IMR-90 (cell line): ENCODE results near the gene TMEM184B.

Experiments
- BHLHE40 ChIP-seq: fragments of 150-350 bp; IDR thresholded peaks from 2 replicates; pipeline ENCODE4 v1.6.1; 2016; ENCODE audit warnings: mild to moderate bottlenecking, low read depth, low read length
- CEBPB ChIP-seq: IDR thresholded peaks from 2 replicates; pipeline ENCODE4 v1.6.1; 2012; ENCODE audit warnings: low read depth, low read length, improper control_type of control experiment
- CHD1 ChIP-seq: IDR thresholded peaks from 2 replicates; pipeline ENCODE4 v1.6.1; 2012; ENCODE audit warnings: low read depth, low read length, improper control_type of control experiment
- FOS ChIP-seq: fragments of 150-350 bp; IDR thresholded peaks from 2 replicates; pipeline ENCODE4 v1.6.1; 2016; ENCODE audit warnings: low read depth, low read length
- MAFK ChIP-seq: IDR thresholded peaks from 2 replicates; pipeline ENCODE4 v1.6.1; 2012; ENCODE audit warnings: low read depth, low read length, improper control_type of control experiment
- MAZ ChIP-seq: IDR thresholded peaks from 2 replicates; pipeline ENCODE4 v1.6.1; 2012; ENCODE audit warnings: low read depth, mild to moderate bottlenecking, low read length, improper control_type of control experiment, moderate library complexity, borderline replicate concordance
- MXI1 ChIP-seq: IDR thresholded peaks from 2 replicates; pipeline ENCODE4 v1.6.1; 2012; ENCODE audit warnings: low read depth, mild to moderate bottlenecking, low read length, moderate library complexity, borderline replicate concordance
- POLR2A ChIP-seq: IDR thresholded peaks from 2 replicates; pipeline ENCODE4 v1.6.1; 2012; ENCODE audit warnings: mild to moderate bottlenecking, low read depth, low read length
- RAD21 ChIP-seq: IDR thresholded peaks from 2 replicates; pipeline ENCODE4 v1.6.1; 2012; ENCODE audit warnings: low read length, improper control_type of control experiment
- RCOR1 ChIP-seq: IDR thresholded peaks from 2 replicates; pipeline ENCODE4 v1.6.1; 2012; ENCODE audit warnings: mild to moderate bottlenecking, low read length, improper control_type of control experiment; ENCODE audit not compliant: insufficient replicate concordance
- RFX5 ChIP-seq: IDR thresholded peaks from 2 replicates; pipeline ENCODE4 v1.8.0; 2012; ENCODE audit warnings: low read depth, mild to moderate bottlenecking, low read length, moderate library complexity
- TF ChIP-seq, protein P1 (sequence below): conservative IDR thresholded peaks from 2 replicates; pipeline ENCODE4 v1.5.1; 2012; ENCODE audit warnings: mild to moderate bottlenecking, low read depth, low read length, improper control_type of control experiment
- TF ChIP-seq, protein P2 (sequence below): fragments of 150-350 bp; IDR thresholded peaks from 2 replicates; pipeline ENCODE4 v1.6.1; 2016; ENCODE audit warnings: low read depth, mild to moderate bottlenecking, low read length, moderate library complexity, borderline replicate concordance
- TF ChIP-seq, protein P3 (sequence below): fragments of 150-350 bp; IDR thresholded peaks from 2 replicates; pipeline ENCODE4 v1.6.1; 2017; ENCODE audit warnings: mild to moderate bottlenecking, antibody characterized with exemption, low read length, low read depth

DNA sequence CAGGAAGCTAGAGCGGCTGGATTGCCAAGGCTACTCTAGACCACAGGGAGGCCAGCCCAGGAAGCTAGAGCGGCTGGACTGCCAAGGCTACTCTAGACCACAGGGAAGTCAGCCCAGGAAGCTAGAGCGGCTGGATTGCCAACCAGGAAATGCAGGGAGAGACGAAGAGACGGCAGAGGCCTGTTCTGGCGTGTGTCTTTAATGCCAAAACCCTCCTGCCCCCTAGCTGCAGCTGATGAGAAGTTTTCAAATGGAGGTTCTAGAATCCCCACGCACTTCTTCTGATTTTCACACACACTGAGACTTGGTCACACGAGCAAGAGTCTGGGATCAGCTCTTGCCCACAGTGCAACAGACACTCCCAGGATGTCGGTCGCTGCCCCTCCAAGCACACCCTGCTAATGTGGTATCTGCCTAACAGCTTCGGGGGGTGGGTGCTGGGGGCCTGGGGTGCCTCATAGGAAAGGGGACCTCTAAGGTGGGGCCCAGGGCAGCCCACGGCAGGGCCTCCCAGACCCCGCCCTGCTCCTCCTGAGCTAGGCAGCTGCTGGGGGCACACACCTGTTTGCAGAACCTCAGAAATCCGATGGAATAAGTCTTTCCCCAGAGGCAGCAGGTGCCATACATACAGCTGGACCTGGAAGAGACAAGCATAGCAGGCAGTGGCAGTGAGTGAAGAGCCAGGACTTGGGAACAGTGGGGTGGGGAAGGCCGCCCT lies 42.5 kb downstream of the TMEM184B start:
- TF ChIP-seq, protein P1, sequence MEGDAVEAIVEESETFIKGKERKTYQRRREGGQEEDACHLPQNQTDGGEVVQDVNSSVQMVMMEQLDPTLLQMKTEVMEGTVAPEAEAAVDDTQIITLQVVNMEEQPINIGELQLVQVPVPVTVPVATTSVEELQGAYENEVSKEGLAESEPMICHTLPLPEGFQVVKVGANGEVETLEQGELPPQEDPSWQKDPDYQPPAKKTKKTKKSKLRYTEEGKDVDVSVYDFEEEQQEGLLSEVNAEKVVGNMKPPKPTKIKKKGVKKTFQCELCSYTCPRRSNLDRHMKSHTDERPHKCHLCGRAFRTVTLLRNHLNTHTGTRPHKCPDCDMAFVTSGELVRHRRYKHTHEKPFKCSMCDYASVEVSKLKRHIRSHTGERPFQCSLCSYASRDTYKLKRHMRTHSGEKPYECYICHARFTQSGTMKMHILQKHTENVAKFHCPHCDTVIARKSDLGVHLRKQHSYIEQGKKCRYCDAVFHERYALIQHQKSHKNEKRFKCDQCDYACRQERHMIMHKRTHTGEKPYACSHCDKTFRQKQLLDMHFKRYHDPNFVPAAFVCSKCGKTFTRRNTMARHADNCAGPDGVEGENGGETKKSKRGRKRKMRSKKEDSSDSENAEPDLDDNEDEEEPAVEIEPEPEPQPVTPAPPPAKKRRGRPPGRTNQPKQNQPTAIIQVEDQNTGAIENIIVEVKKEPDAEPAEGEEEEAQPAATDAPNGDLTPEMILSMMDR, result peak; percentile 34; the same call in 1 of the 2 replicates
- TF ChIP-seq MAZ (no peak), POLR2A (no peak), FOS (no peak), MXI1 (no peak), BHLHE40 (no peak), MAFK (no peak), CEBPB (no peak), RCOR1 (no peak), CHD1 (no peak), RFX5 (no peak), RAD21 (peak; percentile 32; the same call in 1 of the 2 replicates)
- TF ChIP-seq, protein P2, sequence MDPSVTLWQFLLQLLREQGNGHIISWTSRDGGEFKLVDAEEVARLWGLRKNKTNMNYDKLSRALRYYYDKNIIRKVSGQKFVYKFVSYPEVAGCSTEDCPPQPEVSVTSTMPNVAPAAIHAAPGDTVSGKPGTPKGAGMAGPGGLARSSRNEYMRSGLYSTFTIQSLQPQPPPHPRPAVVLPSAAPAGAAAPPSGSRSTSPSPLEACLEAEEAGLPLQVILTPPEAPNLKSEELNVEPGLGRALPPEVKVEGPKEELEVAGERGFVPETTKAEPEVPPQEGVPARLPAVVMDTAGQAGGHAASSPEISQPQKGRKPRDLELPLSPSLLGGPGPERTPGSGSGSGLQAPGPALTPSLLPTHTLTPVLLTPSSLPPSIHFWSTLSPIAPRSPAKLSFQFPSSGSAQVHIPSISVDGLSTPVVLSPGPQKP, result no peak
- TF ChIP-seq, protein P3, sequence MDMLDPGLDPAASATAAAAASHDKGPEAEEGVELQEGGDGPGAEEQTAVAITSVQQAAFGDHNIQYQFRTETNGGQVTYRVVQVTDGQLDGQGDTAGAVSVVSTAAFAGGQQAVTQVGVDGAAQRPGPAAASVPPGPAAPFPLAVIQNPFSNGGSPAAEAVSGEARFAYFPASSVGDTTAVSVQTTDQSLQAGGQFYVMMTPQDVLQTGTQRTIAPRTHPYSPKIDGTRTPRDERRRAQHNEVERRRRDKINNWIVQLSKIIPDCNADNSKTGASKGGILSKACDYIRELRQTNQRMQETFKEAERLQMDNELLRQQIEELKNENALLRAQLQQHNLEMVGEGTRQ, result no peak
